ENCODE measurements around the gene MYO1D.

DNA sequence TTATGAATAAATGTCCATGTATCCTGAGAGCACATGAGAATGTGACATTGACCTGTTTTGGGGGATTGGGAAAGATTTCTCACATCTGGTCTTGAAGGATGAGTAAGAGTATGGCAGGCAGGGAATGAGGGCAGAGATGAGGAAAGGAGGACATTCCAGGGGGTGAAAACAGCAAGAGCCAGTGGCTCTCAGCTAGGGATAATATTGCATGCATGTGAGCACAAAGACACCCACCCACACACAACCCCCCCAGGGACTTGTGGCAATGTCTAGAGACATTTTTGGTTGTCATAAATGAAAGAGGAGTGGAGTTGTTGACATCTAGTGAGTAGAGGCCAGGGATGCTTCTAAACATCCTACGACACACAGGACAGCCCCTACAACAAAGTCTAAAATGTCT is 6.0 kb downstream of the MYO1D start:
- TF ChIP-seq L3MBTL2 (conservative IDR thresholded peaks at IDR 0.05) (no peak), FOXA1 (IDR thresholded peaks at IDR 0.05) (no peak), SUZ12 (IDR thresholded peaks at IDR 0.05) (no peak), ELF4 (IDR thresholded peaks at IDR 0.05) (no peak), HDGF (IDR thresholded peaks at IDR 0.05; ENCODE audit: borderline replicate concordance) (no peak), FOXK2 (IDR thresholded peaks at IDR 0.05) (no peak), BHLHE40 (IDR thresholded peaks at IDR 0.05; ENCODE audit: borderline replicate concordance) (no peak), TARDBP (IDR thresholded peaks at IDR 0.05) (no peak), FOXM1 (IDR thresholded peaks at IDR 0.05; ENCODE audit: borderline replicate concordance) (no peak), SP1 (IDR thresholded peaks at IDR 0.05) (no peak), ZNF384 (IDR thresholded peaks at IDR 0.05) (no peak)
- TF ChIP-seq, protein P1, sequence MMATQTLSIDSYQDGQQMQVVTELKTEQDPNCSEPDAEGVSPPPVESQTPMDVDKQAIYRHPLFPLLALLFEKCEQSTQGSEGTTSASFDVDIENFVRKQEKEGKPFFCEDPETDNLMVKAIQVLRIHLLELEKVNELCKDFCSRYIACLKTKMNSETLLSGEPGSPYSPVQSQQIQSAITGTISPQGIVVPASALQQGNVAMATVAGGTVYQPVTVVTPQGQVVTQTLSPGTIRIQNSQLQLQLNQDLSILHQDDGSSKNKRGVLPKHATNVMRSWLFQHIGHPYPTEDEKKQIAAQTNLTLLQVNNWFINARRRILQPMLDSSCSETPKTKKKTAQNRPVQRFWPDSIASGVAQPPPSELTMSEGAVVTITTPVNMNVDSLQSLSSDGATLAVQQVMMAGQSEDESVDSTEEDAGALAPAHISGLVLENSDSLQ (IDR thresholded peaks at IDR 0.05) = no peak
